Measurements from ENCODE around the gene SNRPD1.

Gene SNRPD1

DNA sequence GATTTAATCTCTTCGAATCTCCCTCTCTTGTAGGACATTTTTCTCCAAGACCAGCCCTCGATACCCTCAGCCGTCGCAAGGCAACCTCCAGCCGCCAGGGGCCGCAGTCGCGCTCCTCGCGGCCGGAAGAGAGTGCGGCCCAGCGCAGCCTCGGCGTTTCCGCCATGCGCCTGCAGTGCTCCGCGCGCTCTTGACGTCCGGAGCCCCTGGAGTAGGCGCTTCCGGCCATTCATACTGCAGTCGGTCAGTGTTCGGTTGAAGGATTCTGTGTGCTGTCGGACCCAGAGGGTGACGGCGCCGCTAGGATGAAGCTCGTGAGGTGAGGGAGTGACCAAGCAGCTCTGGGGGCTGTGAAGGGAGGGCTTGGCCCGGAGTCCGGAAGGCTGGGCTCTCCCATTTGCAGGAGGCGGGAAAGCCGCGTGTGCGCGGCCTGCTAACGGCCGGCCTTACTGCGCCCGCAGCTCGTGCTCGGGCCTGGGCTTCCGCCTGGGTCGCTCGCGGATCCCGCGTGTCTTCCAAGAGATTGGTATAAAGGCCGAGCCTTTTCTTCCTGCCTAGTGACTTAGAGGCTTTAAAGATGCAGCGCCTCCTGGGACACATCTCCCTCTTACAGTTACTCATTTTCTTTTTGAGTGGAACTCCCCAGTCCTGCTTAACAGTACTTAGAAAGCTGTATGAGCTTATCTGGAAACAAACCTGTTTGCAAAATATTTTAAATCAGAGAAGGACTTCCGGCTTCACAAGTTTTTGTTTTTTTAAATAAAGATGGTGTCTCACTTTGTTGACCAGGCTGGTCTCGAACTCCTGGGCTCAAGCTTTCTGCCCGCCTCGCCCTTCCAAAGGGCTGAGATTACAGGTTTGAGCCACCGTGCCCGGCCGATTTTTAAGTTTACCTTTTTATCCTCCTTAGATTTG lies at the start of gene SNRPD1 (continued):
- TF ChIP-seq ZNF513 (tag by site-specific recombination; IDR thresholded peaks at IDR 0.05), result no peak; the same call in 1 of the 2 replicates
- peak; percentile 47 for TF ChIP-seq WT1 (tag by site-specific recombination; IDR thresholded peaks at IDR 0.05)
- TF ChIP-seq ZNF2 (tag by site-specific recombination; IDR thresholded peaks at IDR 0.05), result peak; percentile 76; the same call in 1 of the 2 replicates
- 0 out of 2 replicates have a peak, but pooled peaks have one; percentile 50 for TF ChIP-seq ZNF174 (tag by site-specific recombination; IDR thresholded peaks at IDR 0.05)
- peak; percentile 98 for TF ChIP-seq CTCF (tag by site-specific recombination; IDR thresholded peaks at IDR 0.05)
- peak; percentile 63 for TF ChIP-seq OVOL3 (tag by site-specific recombination; IDR thresholded peaks at IDR 0.05)
- peak; percentile 41; the same call in 1 of the 2 replicates for TF ChIP-seq ZFP69B (tag by site-specific recombination; IDR thresholded peaks at IDR 0.05)
- TF ChIP-seq, protein P1, sequence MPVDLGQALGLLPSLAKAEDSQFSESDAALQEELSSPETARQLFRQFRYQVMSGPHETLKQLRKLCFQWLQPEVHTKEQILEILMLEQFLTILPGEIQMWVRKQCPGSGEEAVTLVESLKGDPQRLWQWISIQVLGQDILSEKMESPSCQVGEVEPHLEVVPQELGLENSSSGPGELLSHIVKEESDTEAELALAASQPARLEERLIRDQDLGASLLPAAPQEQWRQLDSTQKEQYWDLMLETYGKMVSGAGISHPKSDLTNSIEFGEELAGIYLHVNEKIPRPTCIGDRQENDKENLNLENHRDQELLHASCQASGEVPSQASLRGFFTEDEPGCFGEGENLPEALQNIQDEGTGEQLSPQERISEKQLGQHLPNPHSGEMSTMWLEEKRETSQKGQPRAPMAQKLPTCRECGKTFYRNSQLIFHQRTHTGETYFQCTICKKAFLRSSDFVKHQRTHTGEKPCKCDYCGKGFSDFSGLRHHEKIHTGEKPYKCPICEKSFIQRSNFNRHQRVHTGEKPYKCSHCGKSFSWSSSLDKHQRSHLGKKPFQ (tag by site-specific recombination; IDR thresholded peaks at IDR 0.05), result 0 out of 2 replicates have a peak, but pooled peaks have one; percentile 52
- TF ChIP-seq GLI2 (tag by site-specific recombination; IDR thresholded peaks at IDR 0.05; ENCODE audit: borderline replicate concordance, low read depth), result no peak
- peak; percentile 78; the same call in 1 of the 2 replicates for TF ChIP-seq ZNF561 (tag by site-specific recombination; IDR thresholded peaks at IDR 0.05; ENCODE audit: borderline replicate concordance)
- peak; percentile 85 for TF ChIP-seq SP7 (tag by site-specific recombination; IDR thresholded peaks at IDR 0.05)
- no peak for TF ChIP-seq AEBP2 (tag by site-specific recombination; IDR thresholded peaks at IDR 0.05; ENCODE audit: borderline replicate concordance)
- TF ChIP-seq, protein P2, sequence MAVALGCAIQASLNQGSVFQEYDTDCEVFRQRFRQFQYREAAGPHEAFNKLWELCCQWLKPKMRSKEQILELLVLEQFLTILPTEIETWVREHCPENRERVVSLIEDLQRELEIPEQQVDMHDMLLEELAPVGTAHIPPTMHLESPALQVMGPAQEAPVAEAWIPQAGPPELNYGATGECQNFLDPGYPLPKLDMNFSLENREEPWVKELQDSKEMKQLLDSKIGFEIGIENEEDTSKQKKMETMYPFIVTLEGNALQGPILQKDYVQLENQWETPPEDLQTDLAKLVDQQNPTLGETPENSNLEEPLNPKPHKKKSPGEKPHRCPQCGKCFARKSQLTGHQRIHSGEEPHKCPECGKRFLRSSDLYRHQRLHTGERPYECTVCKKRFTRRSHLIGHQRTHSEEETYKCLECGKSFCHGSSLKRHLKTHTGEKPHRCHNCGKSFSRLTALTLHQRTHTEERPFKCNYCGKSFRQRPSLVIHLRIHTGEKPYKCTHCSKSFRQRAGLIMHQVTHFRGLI (tag by site-specific recombination; IDR thresholded peaks at IDR 0.05), result peak; percentile 33; the same call in 1 of the 2 replicates
- TF ChIP-seq, protein P3, sequence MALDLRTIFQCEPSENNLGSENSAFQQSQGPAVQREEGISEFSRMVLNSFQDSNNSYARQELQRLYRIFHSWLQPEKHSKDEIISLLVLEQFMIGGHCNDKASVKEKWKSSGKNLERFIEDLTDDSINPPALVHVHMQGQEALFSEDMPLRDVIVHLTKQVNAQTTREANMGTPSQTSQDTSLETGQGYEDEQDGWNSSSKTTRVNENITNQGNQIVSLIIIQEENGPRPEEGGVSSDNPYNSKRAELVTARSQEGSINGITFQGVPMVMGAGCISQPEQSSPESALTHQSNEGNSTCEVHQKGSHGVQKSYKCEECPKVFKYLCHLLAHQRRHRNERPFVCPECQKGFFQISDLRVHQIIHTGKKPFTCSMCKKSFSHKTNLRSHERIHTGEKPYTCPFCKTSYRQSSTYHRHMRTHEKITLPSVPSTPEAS (tag by site-specific recombination; IDR thresholded peaks at IDR 0.05), result no peak
- TF ChIP-seq KLF9 (tag by site-specific recombination; IDR thresholded peaks at IDR 0.05; ENCODE audit: low read depth), result peak; percentile 45; the same call in 1 of the 2 replicates
- TF ChIP-seq ZNF202 (tag by site-specific recombination; IDR thresholded peaks at IDR 0.05; ENCODE audit: borderline replicate concordance), result no peak
- TF ChIP-seq ZNF433 (tag by site-specific recombination; IDR thresholded peaks at IDR 0.05; ENCODE audit: low read depth), result no peak
- TF ChIP-seq ZNF707 (tag by site-specific recombination; IDR thresholded peaks at IDR 0.05), result no peak
- TF ChIP-seq ZNF10 (tag by site-specific recombination; IDR thresholded peaks at IDR 0.05), result no peak
- TF ChIP-seq ZNF391 (tag by site-specific recombination; IDR thresholded peaks at IDR 0.05; ENCODE audit: borderline replicate concordance, low read depth), result peak; percentile 80; the same call in 1 of the 2 replicates
- peak; percentile 87 for TF ChIP-seq ZNF629 (tag by site-specific recombination; IDR thresholded peaks at IDR 0.05)
- 0 out of 2 replicates have a peak, but pooled peaks have one; percentile 23 for TF ChIP-seq GLIS2 (tag by site-specific recombination; IDR thresholded peaks at IDR 0.05)
- peak; percentile 100 for TF ChIP-seq ZXDB (tag by site-specific recombination; IDR thresholded peaks at IDR 0.05)
- TF ChIP-seq ZFP37 (tag by site-specific recombination; IDR thresholded peaks at IDR 0.05), result peak; percentile 99
- peak; percentile 71; the same call in 1 of the 2 replicates for TF ChIP-seq ZNF792 (tag by site-specific recombination; IDR thresholded peaks at IDR 0.05)
- TF ChIP-seq, protein P4, sequence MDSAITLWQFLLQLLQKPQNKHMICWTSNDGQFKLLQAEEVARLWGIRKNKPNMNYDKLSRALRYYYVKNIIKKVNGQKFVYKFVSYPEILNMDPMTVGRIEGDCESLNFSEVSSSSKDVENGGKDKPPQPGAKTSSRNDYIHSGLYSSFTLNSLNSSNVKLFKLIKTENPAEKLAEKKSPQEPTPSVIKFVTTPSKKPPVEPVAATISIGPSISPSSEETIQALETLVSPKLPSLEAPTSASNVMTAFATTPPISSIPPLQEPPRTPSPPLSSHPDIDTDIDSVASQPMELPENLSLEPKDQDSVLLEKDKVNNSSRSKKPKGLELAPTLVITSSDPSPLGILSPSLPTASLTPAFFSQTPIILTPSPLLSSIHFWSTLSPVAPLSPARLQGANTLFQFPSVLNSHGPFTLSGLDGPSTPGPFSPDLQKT (IDR thresholded peaks at IDR 0.05; ENCODE audit: borderline replicate concordance, low read depth, low read length), result peak; percentile 82; the same call in 1 of the 2 replicates
- TF ChIP-seq KLF16 (tag by site-specific recombination; IDR thresholded peaks at IDR 0.05), result peak; percentile 67; the same call in 1 of the 2 replicates
- 0 out of 2 replicates have a peak, but pooled peaks have one; percentile 48 for TF ChIP-seq ZNF350 (tag by site-specific recombination; IDR thresholded peaks at IDR 0.05)
